WTC11 (cell line): Measurements from ENCODE around the gene TST. TPM values are rescaled to one million over a fixed set of nuclear protein-coding genes. Genes with fewer than 3 reads are reported as not detected.

ENCODE experiments used
- ATAC-seq: fragments of 200-7000 bp; cut with Tn5 transposase; 2 replicates; pipeline ENCODE4 v1.10.0; 2021; ENCODE audit warnings: mild to moderate bottlenecking, moderate library complexity
- CTCF ChIA-PET: fragments of 300-600 bp; sonication (Branson Sonifier 250); formaldehyde crosslinking; loops from one replicate; lab custom pipeline; 2021; ENCODE audit warnings: antibody characterized with exemption; lab: Charles Lee
- POLR2A ChIA-PET: fragments of 350-600 bp; sonication (Branson Sonifier 250); formaldehyde crosslinking; loops from one replicate; lab custom pipeline; 2021; ENCODE audit warnings: antibody characterized with exemption; lab: Charles Lee
- DNase-seq: peaks from one replicate; pipeline ENCODE4 v3.0.0; 2021; ENCODE audit warnings: low spot score
- H3K27ac Mint-ChIP-seq: 2 replicates; pipeline ENCODE4 v1.8.0; 2021; ENCODE audit warnings: mixed read lengths
- H3K27me3 Mint-ChIP-seq: 2 replicates; pipeline ENCODE4 v1.8.0; 2021; ENCODE audit warnings: low read depth, mild to moderate bottlenecking, moderate library complexity, mixed read lengths
- H3K36me3 Mint-ChIP-seq: 2 replicates; pipeline ENCODE4 v1.8.0; 2021; ENCODE audit warnings: mixed read lengths
- H3K4me1 Mint-ChIP-seq: 2 replicates; pipeline ENCODE4 v1.8.0; 2022; ENCODE audit warnings: mixed read lengths
- H3K4me3 Mint-ChIP-seq: 2 replicates; pipeline ENCODE4 v1.8.0; 2021; ENCODE audit warnings: mild to moderate bottlenecking, moderate library complexity, mixed read lengths
- H3K9me3 Mint-ChIP-seq: 2 replicates; pipeline ENCODE4 v1.8.0; 2021; ENCODE audit warnings: mixed read lengths
- E2F5 ChIP-seq: sonication (generic); formaldehyde crosslinking; IDR thresholded peaks from 2 replicates; pipeline ENCODE4 v1.8.1; 2022; ENCODE audit warnings: mild to moderate bottlenecking, moderate library complexity, missing genetic modification reagents
- ELF4 ChIP-seq: sonication (generic); formaldehyde crosslinking; IDR thresholded peaks from 2 replicates; pipeline ENCODE4 v1.8.1; 2022; ENCODE audit warnings: low read depth, mild to moderate bottlenecking, moderate library complexity, missing genetic modification reagents
- ERG ChIP-seq: fragments of 250-450 bp; sonication (Bioruptor Pico); IDR thresholded peaks from 2 replicates; pipeline ENCODE4 v1.8.0; 2021; ENCODE audit warnings: mild to moderate bottlenecking
- ESRRA ChIP-seq: sonication (generic); formaldehyde crosslinking; IDR thresholded peaks from 2 replicates; pipeline ENCODE4 v1.8.1; 2022; ENCODE audit warnings: mild to moderate bottlenecking, missing genetic modification reagents, borderline replicate concordance
- FOXK1 ChIP-seq: sonication (generic); formaldehyde crosslinking; IDR thresholded peaks from 2 replicates; pipeline ENCODE4 v1.8.0; 2022; ENCODE audit warnings: mild to moderate bottlenecking, moderate library complexity, missing genetic modification reagents
- GRHL2 ChIP-seq: fragments of 250-450 bp; sonication (Bioruptor Pico); IDR thresholded peaks from 2 replicates; pipeline ENCODE4 v1.8.0; 2022; ENCODE audit warnings: mild to moderate bottlenecking, moderate library complexity; ENCODE audit not compliant: insufficient replicate concordance, severe bottlenecking
- HMGA2 ChIP-seq: fragments of 250-450 bp; sonication (Bioruptor Pico); IDR thresholded peaks from 2 replicates; pipeline ENCODE4 v1.4.0; 2021; ENCODE audit warnings: mild to moderate bottlenecking, moderate library complexity
- HMGXB4 ChIP-seq: sonication (generic); formaldehyde crosslinking; IDR thresholded peaks from 2 replicates; pipeline ENCODE4 v1.8.1; 2023; ENCODE audit warnings: mild to moderate bottlenecking, moderate library complexity, missing genetic modification reagents
- JAZF1 ChIP-seq: fragments of 250-450 bp; sonication (Bioruptor Pico); IDR thresholded peaks from 2 replicates; pipeline ENCODE4 v1.9.0; 2021; ENCODE audit warnings: moderate library complexity, mild to moderate bottlenecking, inconsistent platforms
- KAT7 ChIP-seq: sonication (generic); formaldehyde crosslinking; IDR thresholded peaks from 2 replicates; pipeline ENCODE4 v1.8.1; 2023; ENCODE audit warnings: missing genetic modification reagents, mild to moderate bottlenecking, borderline replicate concordance
- SMAD4 ChIP-seq: sonication (generic); formaldehyde crosslinking; IDR thresholded peaks from 2 replicates; pipeline ENCODE4 v1.8.0; 2022; ENCODE audit warnings: mild to moderate bottlenecking, missing genetic modification reagents
- ZBTB21 ChIP-seq: sonication (generic); formaldehyde crosslinking; IDR thresholded peaks from 2 replicates; pipeline ENCODE4 v1.8.1; 2023; ENCODE audit warnings: mild to moderate bottlenecking, missing genetic modification reagents, borderline replicate concordance
- ZBTB43 ChIP-seq: sonication (generic); formaldehyde crosslinking; IDR thresholded peaks from 2 replicates; pipeline ENCODE4 v1.8.1; 2023; ENCODE audit warnings: mild to moderate bottlenecking, missing genetic modification reagents
- ZNF121 ChIP-seq: sonication (generic); formaldehyde crosslinking; IDR thresholded peaks from 2 replicates; pipeline ENCODE4 v1.8.0; 2023; ENCODE audit warnings: missing genetic modification reagents
- ZNF219 ChIP-seq: sonication (generic); formaldehyde crosslinking; IDR thresholded peaks from 2 replicates; pipeline ENCODE4 v1.8.0; 2023; ENCODE audit warnings: missing genetic modification reagents, mild to moderate bottlenecking, borderline replicate concordance
- ZNF281 ChIP-seq: sonication (generic); formaldehyde crosslinking; IDR thresholded peaks from 2 replicates; pipeline ENCODE4 v1.8.0; 2023; ENCODE audit warnings: mild to moderate bottlenecking, missing genetic modification reagents
- total RNA-seq: library from RNA; stranded (reverse); gene quantifications from 3 replicates; pipeline ENCODE4 v1.2.3, GENCODE V29; 2021
- TF ChIP-seq, protein P1 (sequence below): fragments of 250-450 bp; sonication (Bioruptor Pico); IDR thresholded peaks from 2 replicates; pipeline ENCODE4 v1.9.0; 2021; ENCODE audit warnings: mild to moderate bottlenecking
- TF ChIP-seq, protein P2 (sequence below): sonication (generic); formaldehyde crosslinking; IDR thresholded peaks from 2 replicates; pipeline ENCODE4 v1.8.0; 2023; ENCODE audit warnings: missing genetic modification reagents, mild to moderate bottlenecking, borderline replicate concordance
- TF ChIP-seq, protein P3 (sequence below): sonication (generic); formaldehyde crosslinking; IDR thresholded peaks from 2 replicates; pipeline ENCODE4 v1.8.0; 2022; ENCODE audit warnings: mild to moderate bottlenecking, missing genetic modification reagents
- TF ChIP-seq, protein P4 (sequence below): sonication (generic); formaldehyde crosslinking; IDR thresholded peaks from 2 replicates; pipeline ENCODE4 v1.8.0; 2022; ENCODE audit warnings: mild to moderate bottlenecking, missing genetic modification reagents

The TST gene
- total RNA-seq, 1 experiment from 2014 or later: 24.4 TPM

GRCh38 chr22:37018815-37019308 lies 385 bp downstream of the TST start:
- POLR2A ChIA-PET: interaction anchor here (0.9 to 1.8 kb wide), 2 partner anchors 11 to 145 kb away, joined by 3 to 5 read pairs; no protein-coding TSS in a partner anchor
- H3K27me3 Mint-ChIP-seq: no peaks in the 10 kb centered on the region
- TF ChIP-seq FOXK1 (CRISPR knock-in tag): no peak
- no peak for TF ChIP-seq HMGA2 (CRISPR knock-in tag)
- TF ChIP-seq ERG: no peak
- TF ChIP-seq GRHL2 (CRISPR knock-in tag): no peak
- no peak for TF ChIP-seq ZNF281 (CRISPR knock-in tag)
- TF ChIP-seq ESRRA: no peak
- TF ChIP-seq, protein P1, sequence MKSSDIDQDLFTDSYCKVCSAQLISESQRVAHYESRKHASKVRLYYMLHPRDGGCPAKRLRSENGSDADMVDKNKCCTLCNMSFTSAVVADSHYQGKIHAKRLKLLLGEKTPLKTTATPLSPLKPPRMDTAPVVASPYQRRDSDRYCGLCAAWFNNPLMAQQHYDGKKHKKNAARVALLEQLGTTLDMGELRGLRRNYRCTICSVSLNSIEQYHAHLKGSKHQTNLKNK: no peak
- 0 out of 2 replicates have a peak, but pooled peaks have one; percentile 53 for TF ChIP-seq ZBTB21 (CRISPR knock-in tag)
- TF ChIP-seq KAT7 (CRISPR knock-in tag): no peak
- TF ChIP-seq, protein P2, sequence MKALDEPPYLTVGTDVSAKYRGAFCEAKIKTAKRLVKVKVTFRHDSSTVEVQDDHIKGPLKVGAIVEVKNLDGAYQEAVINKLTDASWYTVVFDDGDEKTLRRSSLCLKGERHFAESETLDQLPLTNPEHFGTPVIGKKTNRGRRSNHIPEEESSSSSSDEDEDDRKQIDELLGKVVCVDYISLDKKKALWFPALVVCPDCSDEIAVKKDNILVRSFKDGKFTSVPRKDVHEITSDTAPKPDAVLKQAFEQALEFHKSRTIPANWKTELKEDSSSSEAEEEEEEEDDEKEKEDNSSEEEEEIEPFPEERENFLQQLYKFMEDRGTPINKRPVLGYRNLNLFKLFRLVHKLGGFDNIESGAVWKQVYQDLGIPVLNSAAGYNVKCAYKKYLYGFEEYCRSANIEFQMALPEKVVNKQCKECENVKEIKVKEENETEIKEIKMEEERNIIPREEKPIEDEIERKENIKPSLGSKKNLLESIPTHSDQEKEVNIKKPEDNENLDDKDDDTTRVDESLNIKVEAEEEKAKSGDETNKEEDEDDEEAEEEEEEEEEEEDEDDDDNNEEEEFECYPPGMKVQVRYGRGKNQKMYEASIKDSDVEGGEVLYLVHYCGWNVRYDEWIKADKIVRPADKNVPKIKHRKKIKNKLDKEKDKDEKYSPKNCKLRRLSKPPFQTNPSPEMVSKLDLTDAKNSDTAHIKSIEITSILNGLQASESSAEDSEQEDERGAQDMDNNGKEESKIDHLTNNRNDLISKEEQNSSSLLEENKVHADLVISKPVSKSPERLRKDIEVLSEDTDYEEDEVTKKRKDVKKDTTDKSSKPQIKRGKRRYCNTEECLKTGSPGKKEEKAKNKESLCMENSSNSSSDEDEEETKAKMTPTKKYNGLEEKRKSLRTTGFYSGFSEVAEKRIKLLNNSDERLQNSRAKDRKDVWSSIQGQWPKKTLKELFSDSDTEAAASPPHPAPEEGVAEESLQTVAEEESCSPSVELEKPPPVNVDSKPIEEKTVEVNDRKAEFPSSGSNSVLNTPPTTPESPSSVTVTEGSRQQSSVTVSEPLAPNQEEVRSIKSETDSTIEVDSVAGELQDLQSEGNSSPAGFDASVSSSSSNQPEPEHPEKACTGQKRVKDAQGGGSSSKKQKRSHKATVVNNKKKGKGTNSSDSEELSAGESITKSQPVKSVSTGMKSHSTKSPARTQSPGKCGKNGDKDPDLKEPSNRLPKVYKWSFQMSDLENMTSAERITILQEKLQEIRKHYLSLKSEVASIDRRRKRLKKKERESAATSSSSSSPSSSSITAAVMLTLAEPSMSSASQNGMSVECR: 0 out of 2 replicates have a peak, but pooled peaks have one; percentile 15
- no peak for TF ChIP-seq ZBTB43 (CRISPR knock-in tag)
- TF ChIP-seq ELF4 (CRISPR knock-in tag): no peak
- no peak for TF ChIP-seq ZNF121 (CRISPR knock-in tag)
- 0 out of 2 replicates have a peak, but pooled peaks have one; percentile 50 for TF ChIP-seq ZNF219 (CRISPR knock-in tag)
- no peak for TF ChIP-seq SMAD4 (CRISPR knock-in tag)
- no peak for TF ChIP-seq JAZF1
- TF ChIP-seq, protein P3, sequence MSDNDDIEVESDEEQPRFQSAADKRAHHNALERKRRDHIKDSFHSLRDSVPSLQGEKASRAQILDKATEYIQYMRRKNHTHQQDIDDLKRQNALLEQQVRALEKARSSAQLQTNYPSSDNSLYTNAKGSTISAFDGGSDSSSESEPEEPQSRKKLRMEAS (CRISPR knock-in tag): peak; percentile 32; the same call in 1 of the 2 replicates
- no peak for TF ChIP-seq E2F5
- TF ChIP-seq HMGXB4: no peak; the same call in 1 of the 2 replicates
- TF ChIP-seq, protein P4, sequence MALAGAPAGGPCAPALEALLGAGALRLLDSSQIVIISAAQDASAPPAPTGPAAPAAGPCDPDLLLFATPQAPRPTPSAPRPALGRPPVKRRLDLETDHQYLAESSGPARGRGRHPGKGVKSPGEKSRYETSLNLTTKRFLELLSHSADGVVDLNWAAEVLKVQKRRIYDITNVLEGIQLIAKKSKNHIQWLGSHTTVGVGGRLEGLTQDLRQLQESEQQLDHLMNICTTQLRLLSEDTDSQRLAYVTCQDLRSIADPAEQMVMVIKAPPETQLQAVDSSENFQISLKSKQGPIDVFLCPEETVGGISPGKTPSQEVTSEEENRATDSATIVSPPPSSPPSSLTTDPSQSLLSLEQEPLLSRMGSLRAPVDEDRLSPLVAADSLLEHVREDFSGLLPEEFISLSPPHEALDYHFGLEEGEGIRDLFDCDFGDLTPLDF: 0 out of 2 replicates have a peak, but pooled peaks have one; percentile 52
- TF ChIP-seq, all 79 proteins: peak for 5
- Mint-ChIP-seq H3K4me1 (peaks cover 31% of the 10 kb centered on the region), H3K27ac (peak overlapping the region; percentile 87; the same call in 1 of the 2 replicates), H3K9me3 (no peaks in the 10 kb centered on the region), H3K36me3 (no peaks in the 10 kb centered on the region; the same call in 1 of the 2 replicates), H3K4me3 (peak overlapping the region; percentile 89)
- CTCF ChIA-PET: interaction anchor here (0.5 to 5.1 kb wide), 16 partner anchors 12 to 274 kb away, joined by 3 to 38 read pairs (median 5); partner anchors contain the start of gene KCTD17
- peak; percentile 72 for DNase-seq
- ATAC-seq: peak; percentile 38
